WERI-Rb-1 (cell line): ENCODE measurements around the gene PSMB10.
"Not testable (repeated sequence)": the region's sequence is repeated elsewhere in the genome, so short reads cannot be mapped to it uniquely, and the experiment has no call there.

Source experiments
- DNase-seq: peaks from one replicate; pipeline ENCODE4 v3.0.0-alpha.2; 2020
- H3K27ac ChIP-seq: fragments of 250-450 bp; sonication (Bioruptor Pico); 2 replicates; pipeline ENCODE4 v1.5.1; 2020; ENCODE audit warnings: mild to moderate bottlenecking, moderate library complexity
- H3K27me3 ChIP-seq: fragments of 250-450 bp; sonication (Bioruptor Pico); 2 replicates; pipeline ENCODE4 v1.5.1; 2021; ENCODE audit warnings: mild to moderate bottlenecking, low read depth, moderate library complexity; ENCODE audit not compliant: insufficient read depth, severe bottlenecking
- H3K36me3 ChIP-seq: fragments of 250-450 bp; sonication (Bioruptor Pico); 2 replicates; pipeline ENCODE4 v1.5.1; 2020; ENCODE audit warnings: mild to moderate bottlenecking, moderate library complexity
- H3K4me3 ChIP-seq: 2 replicates; pipeline ENCODE4 v1.5.1; 2011; ENCODE audit warnings: low read depth, mild to moderate bottlenecking, control low read depth, low read length
- H3K9me3 ChIP-seq: fragments of 250-450 bp; sonication (Bioruptor Pico); 2 replicates; pipeline ENCODE4 v1.5.1; 2021; ENCODE audit warnings: mild to moderate bottlenecking, moderate library complexity; ENCODE audit not compliant: severe bottlenecking
- CTCF ChIP-seq: IDR thresholded peaks from 2 replicates; pipeline ENCODE4 v1.5.1; 2011; ENCODE audit warnings: low read depth, mild to moderate bottlenecking, control low read depth, inconsistent platforms, low read length

PSMB10 gene

GRCh38 chr16:67976205-67976604, 39.6 kb upstream of the PSMB10 start:
- no peaks in the 10 kb centered on the region for H3K27me3 ChIP-seq
- no peak for TF ChIP-seq CTCF
- no peak overlapping the region for H3K27ac ChIP-seq
- no peaks in the 10 kb centered on the region for H3K36me3 ChIP-seq
- H3K9me3 ChIP-seq: no peaks in the 10 kb centered on the region
- H3K4me3 ChIP-seq: no peak overlapping the region
- DNase-seq: peak; percentile 30

GRCh38 chr16:67975321-67976105, 38.9 kb upstream of the PSMB10 start:
- Histone ChIP-seq H3K27me3 (no peaks in the 10 kb centered on the region), H3K4me3 (no peak overlapping the region), H3K27ac (no peak overlapping the region), H3K9me3 (no peaks in the 10 kb centered on the region), H3K36me3 (no peaks in the 10 kb centered on the region)
- no peak for DNase-seq
- no peak for TF ChIP-seq CTCF

- not testable (repeated sequence) for H3K4me3 ChIP-seq, DNase-seq, H3K9me3 ChIP-seq, H3K36me3 ChIP-seq, H3K27me3 ChIP-seq, H3K27ac ChIP-seq
Measured at GRCh38 chr16:67972285-67972684, 35.6 kb upstream of the PSMB10 start.

DNA sequence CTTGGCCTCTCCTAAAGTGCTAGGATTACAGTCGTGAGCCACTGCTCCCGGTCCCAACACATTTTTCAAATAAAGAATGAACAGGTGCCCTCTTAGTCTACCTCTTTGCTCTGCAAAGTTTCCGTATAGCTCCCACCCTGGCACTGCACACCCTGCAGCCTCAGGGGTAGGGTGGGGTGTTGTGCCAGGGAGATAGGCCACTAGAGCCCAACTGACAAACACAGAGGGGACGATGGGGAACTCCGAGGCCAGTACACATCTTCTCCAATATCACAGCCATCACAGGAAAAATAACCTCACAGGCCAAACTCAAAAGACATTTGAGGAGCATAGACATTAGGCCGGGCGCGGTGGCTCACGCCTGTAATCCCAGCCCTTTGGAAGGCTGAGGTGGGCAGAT, 34.5 kb upstream of the PSMB10 start:
- Histone ChIP-seq H3K27ac (no peak overlapping the region), H3K27me3 (no peaks in the 10 kb centered on the region), H3K36me3 (no peaks in the 10 kb centered on the region), H3K4me3 (no peak overlapping the region), H3K9me3 (no peaks in the 10 kb centered on the region)
- no peak for DNase-seq
- TF ChIP-seq CTCF: no peak

DNA sequence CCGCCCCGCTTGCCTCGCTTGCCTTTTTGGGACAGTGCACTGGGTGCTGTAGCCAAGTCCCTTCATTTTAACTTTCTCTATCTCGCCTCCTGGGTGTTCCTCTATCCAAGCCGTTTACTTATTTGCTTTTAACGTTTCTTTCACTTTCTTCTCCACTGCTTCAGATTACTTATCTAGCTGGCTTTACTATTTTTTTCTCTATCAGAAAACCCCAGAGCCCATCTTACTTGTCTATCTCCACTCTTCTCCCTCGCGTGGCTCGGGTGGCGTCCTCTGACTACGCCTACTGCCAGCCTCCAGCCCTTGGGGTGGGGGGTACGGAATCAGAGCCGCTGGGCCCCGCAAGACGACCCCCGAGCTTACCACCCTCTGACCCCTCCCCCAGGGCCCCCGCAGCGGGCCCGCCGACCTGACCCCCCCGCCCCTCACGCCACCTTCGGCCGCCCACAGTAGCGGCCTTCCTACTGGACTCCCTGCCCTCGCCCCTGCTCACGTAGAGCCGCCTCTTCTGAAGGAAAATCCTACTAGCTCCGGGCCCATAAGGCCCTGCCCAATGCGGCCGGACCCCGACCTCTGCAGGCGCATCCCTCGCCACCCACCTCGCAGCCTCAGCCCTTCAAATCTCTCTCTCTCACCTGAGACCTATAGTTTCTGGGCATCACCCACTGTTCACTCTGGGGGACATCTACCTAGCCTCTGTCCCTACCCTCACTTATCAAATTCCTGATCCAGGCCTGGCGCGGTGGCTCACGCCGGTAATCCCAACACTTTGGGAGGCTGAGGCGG, 32.8 kb upstream of the PSMB10 start:
- TF ChIP-seq CTCF: no peak
- Histone ChIP-seq H3K36me3 (no peaks in the 10 kb centered on the region; the same call in 1 of the 2 replicates), H3K4me3 (no peak overlapping the region), H3K27ac (no peak overlapping the region), H3K27me3 (no peaks in the 10 kb centered on the region), H3K9me3 (no peaks in the 10 kb centered on the region)
- DNase-seq: no peak
